Psoas muscle (tissue), 8 donors: Measurements from ENCODE around the gene SMYD3. TPM values are rescaled to one million over a fixed set of nuclear protein-coding genes. Genes with fewer than 3 reads are reported as not detected.

Experiments used
- ATAC-seq, 4 donors: fragments of 200-7000 bp; cut with Tn5 transposase; one replicate each; pipeline ENCODE4 v1.9.1; 2020; ENCODE audit warnings: moderate library complexity in 3 of 4, mild to moderate bottlenecking in 2 of 4
- DNase-seq, 2 donors: peaks; one replicate each; pipeline ENCODE4 v3.0.0-alpha.2; 2020
- H3K27ac ChIP-seq: fragments of 200-600 bp; one replicate; pipeline ENCODE4 v1.8.0; 2022
- H3K27me3 ChIP-seq, 3 donors: fragments of 200-600 bp in 1 of 3; one replicate each; pipeline versions ENCODE4 v1.6.1 to v1.8.0; 2013 to 2022; ENCODE audit warnings: low read length in 2 of 3, mild to moderate bottlenecking in 2 of 3, moderate library complexity in 1 of 3; ENCODE audit not compliant: insufficient read depth in 3 of 3
- H3K36me3 ChIP-seq, 2 donors: fragments of 200-600 bp in 1 of 2; one replicate each; pipeline versions ENCODE4 v1.6.1 to v1.8.0; 2013 to 2022; ENCODE audit warnings: low read depth in 1 of 2, mild to moderate bottlenecking in 1 of 2, moderate library complexity in 1 of 2; ENCODE audit not compliant: insufficient read depth in 1 of 2
- H3K4me1 ChIP-seq: fragments of 200-600 bp; one replicate; pipeline ENCODE4 v1.8.0; 2022
- H3K4me3 ChIP-seq: fragments of 200-600 bp; one replicate; pipeline ENCODE4 v1.8.0; 2022; ENCODE audit warnings: mild to moderate bottlenecking
- H3K9me3 ChIP-seq: fragments of 200-600 bp; one replicate; pipeline ENCODE4 v1.8.0; 2022
- WGBS, 3 donors: extraction: QIAGEN DNeasy Blood & Tissue Kit; methylation state at CpG; one replicate each; pipeline versions ENCODE4 v1.1.6 to v1.1.7; 2013; 5-methylcytosine and 5-hydroxymethylcytosine counted together
- intact Hi-C, 2 donors: fragments of 100-400 bp; cut with DNase I; formaldehyde crosslinking; loops; one replicate each; pipeline versions ENCODE4 v1.11.0 to v1.14.2; 2022
- polyA plus RNA-seq, 3 donors: library from polyadenylated mRNA; stranded (reverse); fragments of 200-250 nt; gene quantifications; one replicate each; pipeline ENCODE4 v1.2.3, GENCODE V29; 2013
- total RNA-seq, 4 donors: library from RNA; stranded (reverse); fragmentation: NEBNext Ultra II Directional in 2 of 4; extraction: Animal tissue kit (Norgen Biotek cat#: 25700) in 2 of 4; gene quantifications; one replicate each; pipeline versions ENCODE4 v1.2.1 to v1.2.4, GENCODE V29; 2021 to 2023
- TF ChIP-seq, protein P1 (sequence below): fragments of 200-600 bp; IDR thresholded peaks from one replicate; pipeline ENCODE4 v1.8.0; 2022; ENCODE audit warnings: antibody characterized with exemption
- donor health status: healthy with polysubstance abuse.
- donor health status: DM: no; HTN: no; CAD: no; lungs with moderate emphysema.
- donor health status: Bipolar disorder and iron deficiency.
- donor health status: healthy.
- donor health status: DM: yes; HTN: yes; CAD: no.
- donor health status: DM: no; HTN: no; CAD: no.
- donor health status: DM: no; HTN: no; CAD: no.
- donor health status: DM: yes; HTN: yes; CAD: no.

Gene SMYD3
- total and polyA plus RNA-seq, 7 donors, result 2.9 to 6.4 (median 4.9) TPM

DNA sequence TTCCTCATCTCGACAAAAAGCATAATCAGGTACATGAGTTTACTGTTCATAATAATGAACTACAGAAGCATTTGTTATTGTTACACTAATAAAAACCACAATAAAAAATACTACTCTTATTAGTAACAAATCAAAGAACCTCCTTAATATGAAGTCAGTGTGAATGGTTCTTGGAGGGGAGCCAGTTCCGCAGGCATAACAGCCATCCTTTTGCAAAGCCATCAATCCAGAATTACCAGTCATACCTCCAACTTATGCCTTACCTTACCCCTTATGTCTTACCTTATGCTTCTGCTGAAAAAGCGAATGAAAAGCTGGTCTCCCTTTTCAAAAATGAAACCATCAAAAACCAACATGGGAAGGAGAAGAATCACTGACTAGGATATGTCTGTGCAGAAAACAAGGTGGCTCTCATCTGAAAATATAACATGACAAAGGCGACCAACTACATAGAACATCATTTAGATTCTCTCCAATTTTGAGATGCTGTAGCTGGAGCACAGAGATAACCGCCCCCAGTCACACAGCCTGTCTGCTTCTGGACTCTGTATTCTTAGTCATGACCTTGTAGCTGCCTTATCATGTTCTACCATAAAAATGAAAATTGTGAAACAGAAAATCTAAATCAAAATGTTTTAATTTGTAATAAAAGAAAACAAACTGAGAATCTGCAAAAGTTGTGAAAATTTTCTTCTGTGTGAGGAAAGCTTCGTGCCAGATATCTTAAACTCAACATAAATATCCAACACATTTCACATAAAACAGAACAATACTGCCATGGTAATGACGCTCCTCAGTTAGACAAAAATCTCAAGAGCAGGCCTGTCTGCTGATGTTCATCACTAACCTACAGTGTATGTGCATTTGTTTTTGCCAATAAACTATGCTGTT lies 438.2 kb downstream of the SMYD3 start:
- TF ChIP-seq, protein P1, sequence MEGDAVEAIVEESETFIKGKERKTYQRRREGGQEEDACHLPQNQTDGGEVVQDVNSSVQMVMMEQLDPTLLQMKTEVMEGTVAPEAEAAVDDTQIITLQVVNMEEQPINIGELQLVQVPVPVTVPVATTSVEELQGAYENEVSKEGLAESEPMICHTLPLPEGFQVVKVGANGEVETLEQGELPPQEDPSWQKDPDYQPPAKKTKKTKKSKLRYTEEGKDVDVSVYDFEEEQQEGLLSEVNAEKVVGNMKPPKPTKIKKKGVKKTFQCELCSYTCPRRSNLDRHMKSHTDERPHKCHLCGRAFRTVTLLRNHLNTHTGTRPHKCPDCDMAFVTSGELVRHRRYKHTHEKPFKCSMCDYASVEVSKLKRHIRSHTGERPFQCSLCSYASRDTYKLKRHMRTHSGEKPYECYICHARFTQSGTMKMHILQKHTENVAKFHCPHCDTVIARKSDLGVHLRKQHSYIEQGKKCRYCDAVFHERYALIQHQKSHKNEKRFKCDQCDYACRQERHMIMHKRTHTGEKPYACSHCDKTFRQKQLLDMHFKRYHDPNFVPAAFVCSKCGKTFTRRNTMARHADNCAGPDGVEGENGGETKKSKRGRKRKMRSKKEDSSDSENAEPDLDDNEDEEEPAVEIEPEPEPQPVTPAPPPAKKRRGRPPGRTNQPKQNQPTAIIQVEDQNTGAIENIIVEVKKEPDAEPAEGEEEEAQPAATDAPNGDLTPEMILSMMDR, result no peak
- intact Hi-C loops, result no loop called here
- DNase-seq, result no peak
- Histone ChIP-seq H3K27ac (no peak overlapping the region), H3K4me1 (no peaks in the 10 kb centered on the region), H3K9me3 (no peaks in the 10 kb centered on the region), H3K4me3 (no peak overlapping the region), H3K36me3 (no peaks in the 10 kb centered on the region), H3K27me3 (no peaks in the 10 kb centered on the region)
- ATAC-seq, result no peak
- WGBS, 3 donors, result 83 to 96% (median 95%) methylated on average over 7 of the region's 7 CpGs

GRCh38 chr1:246068217-246068512 lies 438.9 kb downstream of the SMYD3 start:
- Histone ChIP-seq H3K27ac (no peak overlapping the region), H3K9me3 (no peaks in the 10 kb centered on the region), H3K4me3 (no peak overlapping the region), H3K4me1 (no peaks in the 10 kb centered on the region), H3K36me3 (no peaks in the 10 kb centered on the region), H3K27me3 (no peaks in the 10 kb centered on the region)
- intact Hi-C loops, result no loop called here
- TF ChIP-seq, protein P1, result no peak
- DNase-seq (no peak), ATAC-seq (no peak)
- WGBS, 3 donors, result 74 to 77% (median 77%) methylated on average over 3 of the region's 3 CpGs

DNA sequence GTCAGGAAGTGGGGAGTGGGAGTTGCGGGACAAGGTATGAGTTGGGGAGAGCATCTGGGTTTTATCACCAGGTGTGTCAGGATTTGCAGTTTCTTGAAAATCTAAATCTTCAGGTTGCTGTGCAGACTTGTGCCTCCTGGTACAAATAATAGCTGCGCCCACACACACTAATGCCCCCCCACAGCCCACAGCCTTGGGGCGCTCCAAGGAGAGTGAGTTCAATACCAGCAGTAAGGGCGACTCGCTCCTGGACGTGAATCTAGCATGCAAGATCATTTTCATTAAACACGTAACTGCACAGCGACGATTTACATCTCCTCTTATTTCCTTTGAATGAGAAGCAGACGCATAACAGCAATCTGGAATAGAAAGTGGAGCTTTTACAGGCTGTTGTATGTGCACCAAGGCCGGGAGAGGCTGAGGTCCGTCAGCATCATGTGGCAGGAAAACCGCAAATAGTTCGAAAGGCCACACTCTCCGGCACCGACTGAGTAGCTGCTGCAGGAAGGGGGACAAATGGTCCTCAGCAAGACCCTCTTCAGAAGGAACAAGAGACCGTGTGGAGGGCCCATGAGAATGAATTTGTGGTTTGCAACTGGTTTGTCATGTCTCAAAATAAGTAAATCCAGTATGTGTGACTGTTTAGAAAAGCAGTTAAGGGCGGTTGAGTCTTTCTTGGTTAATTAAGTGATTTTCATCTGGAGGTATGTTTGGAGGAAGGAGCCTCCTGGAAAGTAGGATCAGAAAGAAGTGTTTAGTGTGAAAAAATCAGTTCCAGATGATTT lies 439.5 kb downstream of the SMYD3 start:
- no peaks in the 10 kb centered on the region for H3K27me3 ChIP-seq
- H3K4me1 ChIP-seq, result no peaks in the 10 kb centered on the region
- ATAC-seq, result no peak
- TF ChIP-seq, protein P1, result no peak
- H3K27ac ChIP-seq, result no peak overlapping the region
- intact Hi-C loops, result no loop called here
- H3K4me3 ChIP-seq, result no peak overlapping the region
- H3K36me3 ChIP-seq, result no peaks in the 10 kb centered on the region
- 71 to 76% (median 75%) methylated on average over 18 of the region's 18 CpGs for WGBS, 3 donors
- no peak for DNase-seq
- H3K9me3 ChIP-seq, result no peaks in the 10 kb centered on the region

- Histone ChIP-seq H3K36me3 (no peaks in the 10 kb centered on the region), H3K4me1 (no peaks in the 10 kb centered on the region), H3K4me3 (no peak overlapping the region), H3K27ac (no peak overlapping the region), H3K9me3 (no peaks in the 10 kb centered on the region), H3K27me3 (no peaks in the 10 kb centered on the region)
- ATAC-seq, result no peak
- no peak for DNase-seq
- TF ChIP-seq, protein P1, result no peak
- WGBS, 3 donors, result 80 to 89% (median 87%) methylated on average over 3 of the region's 3 CpGs
- intact Hi-C loops, result no loop called here
Observed at GRCh38 chr1:246066573-246066972, 440.5 kb downstream of the SMYD3 start.
